ENCODE measurements around the gene SMAD6.

- TF ChIP-seq CTCF (IDR thresholded peaks at IDR 0.05): no peak
- TF ChIP-seq POLR2A (IDR thresholded peaks at IDR 0.05): no peak
Measured at GRCh38 chr15:66702787-66703539, 927 bp downstream of the SMAD6 start.

All from body of pancreas (tissue), 4 donors.